ENCODE measurements around the gene GAS6.
A peak's percentile ranks its signal among the peaks of the same experiment; 100 is the strongest.

Gene GAS6

GRCh38 chr13:113816254-113816929 lies 47.5 kb downstream of the GAS6 start:
- no peaks in the 10 kb centered on the region for H3K27me3 ChIP-seq (ENCODE audit: control insufficient read depth, insufficient read depth, low read length)
- H3K4me1 ChIP-seq (ENCODE audit: control insufficient read depth, insufficient read depth, low read length), result peaks cover 14% of the 10 kb centered on the region
- H3K4me3 ChIP-seq (ENCODE audit: low read length), result no peak overlapping the region
- H3K36me3 ChIP-seq (ENCODE audit: control insufficient read depth, insufficient read depth, low read length), result no peaks in the 10 kb centered on the region
- no peak overlapping the region for H3K27ac ChIP-seq (ENCODE audit: low read depth, low read length)
- H3K9ac ChIP-seq (ENCODE audit: low read length), result no peak overlapping the region

GRCh38 chr13:113815151-113816058 lies 48.5 kb downstream of the GAS6 start:
- no peak overlapping the region for H3K9ac ChIP-seq (ENCODE audit: low read length)
- peaks cover 7% of the 10 kb centered on the region for H3K4me1 ChIP-seq (ENCODE audit: control insufficient read depth, insufficient read depth, low read length)
- no peak overlapping the region for H3K27ac ChIP-seq (ENCODE audit: low read depth, low read length)
- H3K36me3 ChIP-seq (ENCODE audit: control insufficient read depth, insufficient read depth, low read length), result no peaks in the 10 kb centered on the region
- H3K4me3 ChIP-seq (ENCODE audit: low read length), result peak overlapping the region; percentile 49
- no peaks in the 10 kb centered on the region for H3K27me3 ChIP-seq (ENCODE audit: control insufficient read depth, insufficient read depth, low read length)

DNA sequence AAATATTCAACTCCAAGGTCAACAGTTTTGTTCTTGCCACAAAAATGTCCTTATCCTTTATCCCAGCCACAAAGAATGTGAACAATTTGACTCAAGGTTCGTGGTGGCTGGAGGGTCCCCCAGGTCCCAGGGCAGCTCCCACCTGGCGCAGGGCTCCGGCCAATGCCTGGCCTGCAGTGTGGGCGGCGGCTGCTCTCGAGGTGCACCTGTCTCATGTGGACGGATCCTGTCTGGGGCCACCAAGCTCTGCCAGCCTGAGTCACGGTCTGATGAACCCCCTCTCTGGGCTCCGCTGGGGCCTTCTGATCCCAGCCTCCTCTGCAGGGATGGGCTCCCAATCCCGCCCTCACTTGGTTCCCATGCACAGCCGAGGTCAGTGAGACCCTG lies 49.4 kb downstream of the GAS6 start:
- Histone ChIP-seq H3K9ac (ENCODE audit: low read length) (no peak overlapping the region), H3K4me3 (ENCODE audit: low read length) (no peak overlapping the region), H3K27me3 (ENCODE audit: control insufficient read depth, insufficient read depth, low read length) (no peaks in the 10 kb centered on the region), H3K27ac (ENCODE audit: low read depth, low read length) (no peak overlapping the region), H3K36me3 (ENCODE audit: control insufficient read depth, insufficient read depth, low read length) (no peaks in the 10 kb centered on the region), H3K4me1 (ENCODE audit: control insufficient read depth, insufficient read depth, low read length) (peaks cover 2% of the 10 kb centered on the region)

DNA sequence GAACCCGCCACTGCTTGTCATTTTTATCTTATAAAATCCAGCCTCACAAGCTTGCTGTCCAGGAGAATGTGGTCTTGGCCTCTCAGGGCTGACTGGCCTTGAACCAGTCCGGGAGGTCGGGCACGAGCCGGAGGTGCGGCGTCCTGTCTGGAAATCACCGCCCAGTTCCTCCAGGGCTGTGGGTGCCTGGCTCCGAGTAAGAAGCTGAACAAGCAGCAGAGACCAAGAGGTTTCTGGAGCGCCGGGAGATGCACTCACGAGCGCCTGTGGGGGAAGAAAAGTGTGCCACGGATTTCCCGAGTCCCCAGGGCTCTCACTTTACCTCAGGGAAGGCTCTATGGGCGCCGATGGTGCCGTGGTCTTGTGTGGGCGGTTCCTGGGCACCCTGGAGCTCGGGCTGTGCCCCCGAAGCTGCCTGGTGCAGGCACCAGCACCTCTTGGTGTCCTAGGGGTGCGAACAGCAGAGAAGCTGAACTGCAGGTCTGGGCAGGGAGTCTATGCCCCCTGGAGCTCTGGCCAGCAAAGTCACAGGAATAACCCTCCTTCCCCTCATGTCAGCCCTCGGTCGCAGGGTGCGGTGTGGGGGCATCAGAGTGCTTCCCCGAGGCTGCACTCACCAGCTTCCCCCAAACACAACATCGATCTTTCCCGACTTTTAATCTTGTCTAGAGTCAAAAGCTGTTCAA lies 50.0 kb downstream of the GAS6 start:
- Histone ChIP-seq H3K27ac (ENCODE audit: low read depth, low read length) (no peak overlapping the region), H3K36me3 (ENCODE audit: control insufficient read depth, insufficient read depth, low read length) (no peaks in the 10 kb centered on the region), H3K27me3 (ENCODE audit: control insufficient read depth, insufficient read depth, low read length) (no peaks in the 10 kb centered on the region), H3K4me1 (ENCODE audit: control insufficient read depth, insufficient read depth, low read length) (peaks cover 2% of the 10 kb centered on the region), H3K4me3 (ENCODE audit: low read length) (no peak overlapping the region), H3K9ac (ENCODE audit: low read length) (no peak overlapping the region)

DNA sequence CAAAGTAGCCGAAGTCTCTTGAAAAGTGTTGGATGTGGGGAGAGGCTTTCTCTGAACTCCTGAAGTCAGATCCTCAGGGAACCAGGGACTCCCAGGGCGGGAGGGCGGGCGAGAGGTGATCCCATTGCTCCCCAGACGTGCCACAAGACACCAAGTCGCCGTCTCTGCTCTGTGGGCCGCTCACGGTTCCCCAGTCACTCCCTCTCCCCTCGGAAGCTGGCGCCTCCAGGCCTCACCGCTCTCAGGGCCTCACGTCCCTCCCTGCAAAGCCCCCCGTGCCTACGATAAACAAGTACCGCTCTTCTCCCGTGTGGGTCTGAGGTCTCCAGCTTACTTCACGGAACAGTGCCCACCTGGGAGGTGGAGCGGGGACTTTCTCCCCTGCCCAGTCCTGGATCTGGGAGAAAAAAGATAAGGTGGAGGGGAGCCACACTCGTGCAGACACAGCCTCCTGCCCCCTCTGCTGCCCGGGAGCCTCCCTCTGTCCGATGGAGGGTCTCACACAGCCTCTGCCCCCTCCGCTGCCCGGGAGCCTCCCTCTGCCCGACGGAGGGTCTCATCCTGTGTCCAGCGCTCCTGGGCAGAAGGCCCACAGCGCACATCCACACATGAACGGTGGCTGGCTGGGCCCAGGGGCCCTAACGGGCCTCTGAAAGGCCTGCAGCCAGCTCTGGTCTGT lies 50.7 kb downstream of the GAS6 start:
- Histone ChIP-seq H3K36me3 (ENCODE audit: control insufficient read depth, insufficient read depth, low read length) (no peaks in the 10 kb centered on the region), H3K4me1 (ENCODE audit: control insufficient read depth, insufficient read depth, low read length) (peaks cover 2% of the 10 kb centered on the region), H3K9ac (ENCODE audit: low read length) (no peak overlapping the region), H3K27me3 (ENCODE audit: control insufficient read depth, insufficient read depth, low read length) (no peaks in the 10 kb centered on the region), H3K4me3 (ENCODE audit: low read length) (no peak overlapping the region), H3K27ac (ENCODE audit: low read depth, low read length) (no peak overlapping the region)

GRCh38 chr13:113812178-113813040 lies 51.5 kb downstream of the GAS6 start:
- Histone ChIP-seq H3K27ac (ENCODE audit: low read depth, low read length) (no peak overlapping the region), H3K36me3 (ENCODE audit: control insufficient read depth, insufficient read depth, low read length) (no peaks in the 10 kb centered on the region), H3K9ac (ENCODE audit: low read length) (no peak overlapping the region), H3K4me1 (ENCODE audit: control insufficient read depth, insufficient read depth, low read length) (peaks cover 2% of the 10 kb centered on the region), H3K27me3 (ENCODE audit: control insufficient read depth, insufficient read depth, low read length) (no peaks in the 10 kb centered on the region), H3K4me3 (ENCODE audit: low read length) (no peak overlapping the region)

- H3K4me3 ChIP-seq (ENCODE audit: low read length), result no peak overlapping the region
- peaks cover 2% of the 10 kb centered on the region for H3K4me1 ChIP-seq (ENCODE audit: control insufficient read depth, insufficient read depth, low read length)
- H3K27ac ChIP-seq (ENCODE audit: low read depth, low read length), result no peak overlapping the region
- H3K36me3 ChIP-seq (ENCODE audit: control insufficient read depth, insufficient read depth, low read length), result no peaks in the 10 kb centered on the region
- H3K27me3 ChIP-seq (ENCODE audit: control insufficient read depth, insufficient read depth, low read length), result no peaks in the 10 kb centered on the region
- H3K9ac ChIP-seq (ENCODE audit: low read length), result no peak overlapping the region
Measured at GRCh38 chr13:113811081-113811928, 52.6 kb downstream of the GAS6 start.

GRCh38 chr13:113810640-113811039 lies 53.2 kb downstream of the GAS6 start:
- H3K27ac ChIP-seq (ENCODE audit: low read depth, low read length), result no peak overlapping the region
- H3K27me3 ChIP-seq (ENCODE audit: control insufficient read depth, insufficient read depth, low read length), result no peaks in the 10 kb centered on the region
- no peaks in the 10 kb centered on the region for H3K4me1 ChIP-seq (ENCODE audit: control insufficient read depth, insufficient read depth, low read length)
- no peak overlapping the region for H3K9ac ChIP-seq (ENCODE audit: low read length)
- no peaks in the 10 kb centered on the region for H3K36me3 ChIP-seq (ENCODE audit: control insufficient read depth, insufficient read depth, low read length)
- no peak overlapping the region for H3K4me3 ChIP-seq (ENCODE audit: low read length)

GRCh38 chr13:113809934-113810333 lies 53.9 kb downstream of the GAS6 start:
- Histone ChIP-seq H3K36me3 (ENCODE audit: control insufficient read depth, insufficient read depth, low read length) (no peaks in the 10 kb centered on the region), H3K4me3 (ENCODE audit: low read length) (no peak overlapping the region), H3K9ac (ENCODE audit: low read length) (no peak overlapping the region), H3K27me3 (ENCODE audit: control insufficient read depth, insufficient read depth, low read length) (no peaks in the 10 kb centered on the region), H3K4me1 (ENCODE audit: control insufficient read depth, insufficient read depth, low read length) (no peaks in the 10 kb centered on the region), H3K27ac (ENCODE audit: low read depth, low read length) (no peak overlapping the region)

GRCh38 chr13:113808058-113808834 lies 55.6 kb downstream of the GAS6 start:
- Histone ChIP-seq H3K4me1 (ENCODE audit: control insufficient read depth, insufficient read depth, low read length) (no peaks in the 10 kb centered on the region), H3K27me3 (ENCODE audit: control insufficient read depth, insufficient read depth, low read length) (no peaks in the 10 kb centered on the region), H3K9ac (ENCODE audit: low read length) (no peak overlapping the region), H3K4me3 (ENCODE audit: low read length) (no peak overlapping the region), H3K27ac (ENCODE audit: low read depth, low read length) (no peak overlapping the region), H3K36me3 (ENCODE audit: control insufficient read depth, insufficient read depth, low read length) (no peaks in the 10 kb centered on the region)

Measured in rectal smooth muscle tissue (tissue), 1 donor.